Panc1 (cell line): ENCODE data around the gene TNNT3. TPM values are rescaled to one million over a fixed set of nuclear protein-coding genes. Genes with fewer than 3 reads are reported as not detected.
"Not testable (repeated sequence)": the region's sequence is repeated elsewhere in the genome, so short reads cannot be mapped to it uniquely, and the experiment has no call there.

Experiments
- ATAC-seq: fragments of 200-7000 bp; cut with Tn5 transposase; 2 replicates; pipeline ENCODE4 v1.9.1; 2020; ENCODE audit warnings: mild to moderate bottlenecking, moderate library complexity
- BruUV-seq: library from RNA; stranded (reverse); fragments of 400-500 nt; replicated peaks from 2 replicates; lab custom pipeline; 2021; lab: Mats Ljungman, UMichigan
- CTCF ChIA-PET: fragments of 300-600 bp; sonication (Branson Sonifier 250); formaldehyde crosslinking; loops from one replicate; lab custom pipeline; 2022; ENCODE audit warnings: antibody characterized with exemption; lab: Charles Lee
- POLR2A ChIA-PET: fragments of 300-600 bp; sonication (Branson Sonifier 250); formaldehyde crosslinking; loops from one replicate; lab custom pipeline; 2022; ENCODE audit warnings: antibody characterized with exemption; lab: Charles Lee
- DNase-seq: peaks from one replicate; pipeline ENCODE4 v3.0.0-alpha.2; 2010; ENCODE audit warnings: low read depth, low spot score
- H3K27ac ChIP-seq: 2 replicates; pipeline ENCODE4 v1.5.1; 2011; ENCODE audit warnings: mild to moderate bottlenecking, low read length, inconsistent platforms
- H3K27me3 ChIP-seq: fragments of 200-500 bp; sonication (Bioruptor generic); 2 replicates; pipeline ENCODE4 v1.6.0; 2014; ENCODE audit warnings: low read length, inconsistent platforms; ENCODE audit not compliant: control insufficient read depth, insufficient read depth
- H3K36me3 ChIP-seq: fragments of 200-500 bp; sonication (Bioruptor generic); 2 replicates; pipeline ENCODE4 v1.5.1; 2014; ENCODE audit warnings: inconsistent platforms, mild to moderate bottlenecking, low read length, moderate library complexity; ENCODE audit not compliant: control insufficient read depth, insufficient read depth
- H3K4me1 ChIP-seq: 2 replicates; pipeline ENCODE4 v1.5.1; 2011; ENCODE audit warnings: inconsistent platforms, mild to moderate bottlenecking, low read length, moderate library complexity; ENCODE audit not compliant: control insufficient read depth, insufficient read depth
- H3K4me3 ChIP-seq, 2 experiments: 2 replicates each; pipeline ENCODE4 v1.5.1; 2011 to 2012; ENCODE audit warnings: low read depth in 2 of 2, low read length in 2 of 2, mild to moderate bottlenecking in 2 of 2, inconsistent platforms in 1 of 2, moderate library complexity in 1 of 2
- H3K9me3 ChIP-seq: fragments of 200-500 bp; sonication (Bioruptor generic); 2 replicates; pipeline ENCODE4 v1.5.1; 2014; ENCODE audit warnings: low read depth, mild to moderate bottlenecking, inconsistent platforms, low read length, moderate library complexity; ENCODE audit not compliant: control insufficient read depth, insufficient read depth
- POLR2AphosphoS5 ChIP-seq: IDR thresholded peaks from 2 replicates; pipeline ENCODE4 v1.6.1; 2012; ENCODE audit warnings: mild to moderate bottlenecking, low read depth, low read length, moderate library complexity
- REST ChIP-seq, 2 experiments: IDR thresholded peaks; 2 replicates each; pipeline ENCODE4 v1.6.1; 2011 to 2012; ENCODE audit warnings: low read depth in 2 of 2, control low read depth in 1 of 2, low read length in 1 of 2, mild to moderate bottlenecking in 1 of 2, moderate library complexity in 1 of 2; ENCODE audit not compliant: insufficient read depth in 1 of 2
- SIN3A ChIP-seq: IDR thresholded peaks from 2 replicates; pipeline ENCODE4 v1.6.1; 2012; ENCODE audit warnings: low read depth, mild to moderate bottlenecking, low read length, moderate library complexity, borderline replicate concordance; ENCODE audit not compliant: insufficient read depth
- TCF7L2 ChIP-seq: IDR thresholded peaks from 2 replicates; pipeline ENCODE4 v1.6.1; 2011; ENCODE audit warnings: mild to moderate bottlenecking, low read depth, low read length, inconsistent platforms
- in situ Hi-C: cut with HindIII; loops from 2 replicates; pipeline ENCODE4 v1.10.0; 2016; ENCODE audit warnings: low sequenced_read_pairs, low pct_unique_long_range_greater_than_20kb
- intact Hi-C: fragments of 100-400 bp; cut with micrococcal nuclease; formaldehyde crosslinking; loops from one replicate; pipeline ENCODE4 v1.10.0; 2022; ENCODE audit not compliant: unreplicated experiment
- total RNA-seq: library from RNA; stranded (reverse); gene quantifications from one replicate; pipeline ENCODE4 v1.2.1, GENCODE V29; 2021; ENCODE audit not compliant: unreplicated experiment
- TF ChIP-seq, protein P1 (sequence below): fragments of 450-650 bp; IDR thresholded peaks from 2 replicates; pipeline ENCODE4 v1.5.1; 2017; ENCODE audit warnings: mild to moderate bottlenecking

The TNNT3 gene
- total RNA-seq, 1 experiment from 2014 or later, result 0.41 TPM

DNA sequence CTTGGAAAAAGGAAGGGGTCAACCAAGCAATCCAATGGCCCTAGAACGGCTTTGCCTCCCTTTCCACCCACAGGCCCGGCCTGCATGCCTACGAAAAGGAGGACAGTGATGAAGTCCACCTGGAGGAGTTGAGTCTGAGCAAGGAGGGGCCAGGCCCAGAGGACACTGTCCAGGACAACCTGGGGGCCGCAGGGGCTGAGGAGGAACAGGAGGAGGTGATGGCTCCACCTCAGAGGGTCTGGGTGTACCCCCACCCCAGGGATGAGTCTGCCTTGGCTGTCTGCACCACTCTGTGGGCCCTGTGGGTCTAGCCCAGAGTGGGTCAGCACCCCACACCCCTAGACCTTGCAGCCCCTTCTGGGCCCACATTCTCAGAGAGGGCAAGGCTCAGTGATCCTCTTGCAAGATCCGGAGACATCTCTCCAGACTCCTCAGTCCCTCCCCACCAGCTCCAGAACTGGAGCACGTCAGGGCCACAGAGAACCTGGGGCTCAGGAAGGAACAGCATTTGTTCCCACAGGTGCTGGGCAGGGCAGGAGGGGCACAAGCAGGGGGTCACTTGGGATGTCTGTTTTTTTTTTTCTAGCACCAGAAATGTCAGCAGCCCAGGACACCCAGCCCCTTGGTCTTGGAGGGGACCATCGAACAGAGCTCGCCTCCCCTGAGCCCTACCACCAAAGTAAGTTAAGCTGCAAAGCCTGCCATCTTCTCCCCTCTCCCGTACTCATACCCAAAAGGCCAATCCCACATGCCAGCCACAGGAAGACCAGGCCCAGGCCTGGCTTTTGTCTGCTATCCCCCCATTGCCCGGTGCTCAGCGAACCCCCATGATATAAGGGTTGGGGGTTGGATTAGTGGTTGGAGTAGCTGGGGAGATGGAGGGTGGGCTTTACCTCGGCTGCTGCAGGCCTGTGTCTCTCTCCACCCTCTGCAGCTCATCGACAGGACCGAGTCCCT lies 35.9 kb upstream of the TNNT3 start:
- Histone ChIP-seq H3K27me3 (no peaks in the 10 kb centered on the region), H3K9me3 (no peaks in the 10 kb centered on the region), H3K4me3 (no peak overlapping the region), H3K4me1 (peaks cover 2% of the 10 kb centered on the region; the same call in 1 of the 2 replicates), H3K27ac (no peak overlapping the region), H3K36me3 (no peaks in the 10 kb centered on the region)
- TF ChIP-seq, protein P1, sequence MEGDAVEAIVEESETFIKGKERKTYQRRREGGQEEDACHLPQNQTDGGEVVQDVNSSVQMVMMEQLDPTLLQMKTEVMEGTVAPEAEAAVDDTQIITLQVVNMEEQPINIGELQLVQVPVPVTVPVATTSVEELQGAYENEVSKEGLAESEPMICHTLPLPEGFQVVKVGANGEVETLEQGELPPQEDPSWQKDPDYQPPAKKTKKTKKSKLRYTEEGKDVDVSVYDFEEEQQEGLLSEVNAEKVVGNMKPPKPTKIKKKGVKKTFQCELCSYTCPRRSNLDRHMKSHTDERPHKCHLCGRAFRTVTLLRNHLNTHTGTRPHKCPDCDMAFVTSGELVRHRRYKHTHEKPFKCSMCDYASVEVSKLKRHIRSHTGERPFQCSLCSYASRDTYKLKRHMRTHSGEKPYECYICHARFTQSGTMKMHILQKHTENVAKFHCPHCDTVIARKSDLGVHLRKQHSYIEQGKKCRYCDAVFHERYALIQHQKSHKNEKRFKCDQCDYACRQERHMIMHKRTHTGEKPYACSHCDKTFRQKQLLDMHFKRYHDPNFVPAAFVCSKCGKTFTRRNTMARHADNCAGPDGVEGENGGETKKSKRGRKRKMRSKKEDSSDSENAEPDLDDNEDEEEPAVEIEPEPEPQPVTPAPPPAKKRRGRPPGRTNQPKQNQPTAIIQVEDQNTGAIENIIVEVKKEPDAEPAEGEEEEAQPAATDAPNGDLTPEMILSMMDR, result no peak
- no peak for TF ChIP-seq TCF7L2
- no peak for TF ChIP-seq SIN3A
- no peak for TF ChIP-seq POLR2AphosphoS5
- no peak for TF ChIP-seq REST (IDR thresholded peaks at IDR 0.05; ENCODE audit: insufficient read depth in 1 of 2, low read depth in 2 of 2, low read length in 1 of 2)
- no peak for DNase-seq
- ChIA-PET POLR2A (no interaction called here), CTCF (interaction anchor here (0.6 to 2.7 kb wide), 10 partner anchors 18 to 267 kb away, joined by 3 to 26 read pairs (median 4); no protein-coding TSS in a partner anchor)
- in situ Hi-C loops (no loop called here), intact Hi-C loops (loop anchor here (2.0 kb wide), 1 partner anchor 267 kb away; no protein-coding TSS in a partner anchor)
- no TSS peak for BruUV-seq
- ATAC-seq, result no peak

DNA sequence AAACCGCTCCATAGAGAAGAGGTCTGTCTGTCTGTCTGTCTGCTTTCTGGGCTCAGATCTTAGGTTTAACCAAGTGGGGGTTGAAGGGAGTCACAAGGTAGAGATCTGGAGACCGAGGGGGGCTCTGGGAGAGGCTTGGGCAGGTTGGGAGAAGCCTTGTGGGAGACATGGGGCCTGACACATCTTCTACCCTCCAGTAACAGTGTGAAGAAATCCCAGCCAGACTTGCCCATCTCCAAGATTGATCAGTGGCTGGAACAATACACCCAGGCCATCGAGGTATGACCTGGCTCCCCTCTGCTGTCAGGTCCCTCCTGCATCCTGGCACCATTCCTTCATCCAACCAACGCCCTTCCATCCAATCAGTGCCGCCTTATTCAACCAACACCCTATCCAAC lies 35.2 kb upstream of the TNNT3 start:
- POLR2A ChIA-PET, result no interaction called here
- CTCF ChIA-PET, result interaction anchor here (0.6 to 0.9 kb wide), 3 partner anchors 17 to 267 kb away, joined by 3 to 6 read pairs (median 5); no protein-coding TSS in a partner anchor
- H3K4me1 ChIP-seq, result peaks cover 2% of the 10 kb centered on the region; the same call in 1 of the 2 replicates
- no peak for TF ChIP-seq SIN3A
- TF ChIP-seq REST (IDR thresholded peaks at IDR 0.05; ENCODE audit: insufficient read depth in 1 of 2, low read depth in 2 of 2, low read length in 1 of 2), result no peak
- TF ChIP-seq POLR2AphosphoS5, result no peak
- TF ChIP-seq, protein P1, result no peak
- TF ChIP-seq TCF7L2, result no peak
- DNase-seq (no peak), ATAC-seq (no peak)
- H3K27me3 ChIP-seq, result no peaks in the 10 kb centered on the region
- H3K36me3 ChIP-seq, result no peaks in the 10 kb centered on the region
- no peaks in the 10 kb centered on the region for H3K9me3 ChIP-seq
- intact Hi-C loops (no loop called here), in situ Hi-C loops (no loop called here)
- BruUV-seq, result no TSS peak
- no peak overlapping the region for H3K27ac ChIP-seq
- no peak overlapping the region for H3K4me3 ChIP-seq

DNA sequence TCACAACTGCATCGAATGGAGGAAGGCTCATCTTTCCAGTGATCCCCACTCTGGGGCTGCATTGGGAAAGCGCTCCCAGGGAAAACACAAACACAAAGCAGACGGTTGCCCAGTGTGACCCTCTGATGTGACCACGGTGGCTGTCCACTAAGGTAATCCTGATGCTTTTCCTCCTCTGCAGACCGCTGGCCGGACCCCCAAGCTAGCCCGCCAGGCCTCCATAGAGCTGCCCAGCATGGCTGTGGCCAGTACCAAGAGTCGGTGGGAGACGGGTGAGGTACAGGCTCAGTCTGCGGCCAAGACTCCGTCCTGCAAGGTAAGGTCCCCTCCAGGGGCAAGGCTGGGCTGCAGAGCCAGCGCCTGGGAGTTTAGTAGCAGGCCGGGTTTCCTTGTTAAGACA lies 33.0 kb upstream of the TNNT3 start:
- ATAC-seq, DNase-seq, in situ Hi-C loops, BruUV-seq, H3K36me3 ChIP-seq, H3K9me3 ChIP-seq, intact Hi-C loops, POLR2A ChIA-PET, H3K27me3 ChIP-seq, CTCF ChIA-PET, H3K4me3 ChIP-seq, H3K27ac ChIP-seq, H3K4me1 ChIP-seq: not testable (repeated sequence)
